OCI-M2 (cell line): ENCODE data around the gene SBF1.
"Not testable (repeated sequence)": the region's sequence is repeated elsewhere in the genome, so short reads cannot be mapped to it uniquely, and the experiment has no call there.

Experiments used
- DNase-seq: peaks from one replicate; lab custom pipeline; 2025; ENCODE audit not compliant: unreplicated experiment; lab: John Stamatoyannopoulos, UW

SBF1 gene

DNA sequence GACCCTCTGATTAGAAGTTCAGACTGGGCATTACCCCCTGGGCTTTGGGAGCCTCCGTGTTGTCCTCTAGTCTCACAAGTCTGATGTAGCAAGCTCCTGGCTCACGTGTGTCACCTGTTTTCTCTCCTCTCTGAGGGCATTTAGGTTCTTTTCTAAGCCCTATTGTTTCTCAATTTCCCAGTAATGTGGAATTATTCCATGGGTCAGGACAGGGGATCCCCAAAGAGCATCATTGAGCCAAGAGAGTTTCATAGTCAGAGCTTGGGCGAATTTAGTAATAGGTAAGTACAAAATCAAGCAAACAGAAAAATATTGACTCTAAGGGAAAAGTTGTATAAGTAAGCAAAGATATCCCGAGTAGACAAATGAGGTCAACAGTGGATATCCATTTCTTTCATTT, 74.4 kb downstream of the SBF1 start:
- no peak for DNase-seq

GRCh38 chr22:50399751-50400331, 75.0 kb downstream of the SBF1 start:
- no peak for DNase-seq

DNA sequence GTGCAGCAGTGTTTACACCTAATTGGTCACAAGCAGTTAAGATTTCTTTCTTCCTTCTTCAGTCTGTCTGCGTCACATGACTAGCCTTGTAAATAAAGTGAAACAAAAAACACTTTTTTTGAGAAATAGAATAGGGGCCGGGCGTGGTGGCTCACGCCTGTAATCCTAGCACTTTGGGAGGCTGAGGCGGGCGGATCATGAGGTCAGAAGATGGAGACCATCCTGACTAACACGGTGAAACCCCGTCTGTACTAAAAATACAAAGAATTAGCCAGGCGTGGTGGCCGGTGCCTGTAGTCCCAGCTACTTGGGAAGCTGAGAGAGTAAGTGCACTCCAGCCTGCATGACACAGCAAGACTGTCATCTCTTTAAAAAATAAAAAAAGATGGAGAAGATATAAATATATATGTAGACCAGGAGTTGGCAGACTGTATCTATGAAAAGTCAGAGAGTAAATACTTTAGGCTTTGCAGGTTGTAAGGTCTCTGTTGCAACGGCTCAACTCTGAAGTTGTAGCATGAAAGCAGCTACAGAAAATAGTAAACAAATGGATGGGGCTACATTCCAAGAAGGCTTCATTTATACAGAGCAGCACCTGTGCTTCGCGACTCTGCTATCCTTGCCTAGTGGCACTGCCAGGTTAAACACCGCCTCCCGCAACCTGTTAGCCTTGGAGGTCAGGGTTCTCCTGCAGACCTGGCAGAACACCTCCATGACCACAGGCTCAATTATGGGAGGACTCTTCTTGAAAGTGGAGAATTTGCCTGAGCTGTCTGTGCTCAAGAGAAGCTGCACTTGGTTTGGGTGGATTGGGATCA, 75.8 kb downstream of the SBF1 start:
- no peak for DNase-seq

GRCh38 chr22:50397371-50398060, 77.3 kb downstream of the SBF1 start:
- DNase-seq = not testable (repeated sequence)

DNA sequence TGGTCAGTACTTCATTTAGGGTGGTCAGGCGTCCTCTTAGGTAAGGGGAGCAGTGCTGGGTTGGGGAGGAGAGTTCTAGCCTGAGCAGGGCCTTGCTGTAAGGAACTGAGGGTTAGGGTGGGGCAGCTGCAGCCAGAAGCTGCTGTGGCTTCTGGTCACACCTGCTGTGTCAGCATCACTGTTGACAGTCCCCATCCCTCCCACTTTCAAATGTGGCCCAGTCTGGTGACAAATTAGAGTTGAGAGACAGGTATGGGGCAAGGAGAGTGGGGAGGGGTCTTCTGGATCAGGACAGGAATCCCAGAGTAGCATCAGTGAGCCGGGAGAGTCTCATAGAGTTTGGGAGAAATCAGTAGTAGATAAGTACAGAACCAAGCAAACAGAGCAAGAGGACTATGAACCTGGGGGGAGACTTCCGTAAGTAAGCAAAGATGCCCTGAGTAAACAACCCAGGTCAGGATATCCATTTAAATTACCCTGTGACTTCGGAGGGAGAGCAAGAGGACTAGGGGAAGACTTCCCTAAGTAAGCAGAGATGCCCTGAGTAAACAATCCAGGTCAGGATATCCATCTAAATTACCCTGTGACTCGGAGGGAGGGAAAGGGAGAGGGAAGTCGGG, 78.0 kb downstream of the SBF1 start:
- no peak for DNase-seq
